ENCODE results near the gene RIC8A.

Gene RIC8A

DNA sequence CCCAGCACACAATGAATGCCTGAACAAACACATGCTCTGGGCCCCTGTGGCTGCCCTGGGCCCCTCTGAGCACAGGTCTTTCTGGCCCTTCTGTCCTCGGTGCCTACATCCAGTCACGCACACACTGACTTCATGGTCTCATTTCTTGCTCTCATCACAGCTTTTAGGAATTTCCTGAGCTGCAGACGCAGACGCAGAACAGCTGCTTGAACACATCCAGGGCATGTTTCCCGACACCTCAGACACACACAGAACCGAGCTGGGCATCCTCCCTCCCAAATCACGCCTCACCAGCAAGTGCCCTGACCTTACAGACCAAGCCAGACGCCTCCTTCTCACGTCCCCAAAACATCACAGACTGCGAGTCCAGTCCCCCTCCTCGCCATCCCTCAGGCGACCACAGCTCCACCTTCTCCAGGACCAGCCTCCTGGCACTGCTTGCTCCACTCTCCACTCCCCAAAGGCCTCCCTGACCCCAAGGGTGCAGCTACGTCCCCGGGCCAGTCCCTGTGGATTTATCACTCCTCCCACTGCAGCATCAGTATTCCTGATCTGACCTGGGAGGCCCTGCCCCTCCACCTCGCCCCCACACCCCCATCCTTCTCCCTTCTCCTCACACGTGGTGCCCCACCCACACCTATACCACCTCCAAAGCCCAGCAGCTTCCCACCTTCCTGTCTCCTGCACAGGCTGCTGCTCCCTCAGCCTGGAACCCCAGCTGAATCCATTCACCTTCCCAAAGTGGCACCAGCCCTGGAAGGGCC is 15.7 kb downstream of the RIC8A start:
- H3K4me3 ChIP-seq (ENCODE audit: low read depth, low read length), result no peak overlapping the region

DNA sequence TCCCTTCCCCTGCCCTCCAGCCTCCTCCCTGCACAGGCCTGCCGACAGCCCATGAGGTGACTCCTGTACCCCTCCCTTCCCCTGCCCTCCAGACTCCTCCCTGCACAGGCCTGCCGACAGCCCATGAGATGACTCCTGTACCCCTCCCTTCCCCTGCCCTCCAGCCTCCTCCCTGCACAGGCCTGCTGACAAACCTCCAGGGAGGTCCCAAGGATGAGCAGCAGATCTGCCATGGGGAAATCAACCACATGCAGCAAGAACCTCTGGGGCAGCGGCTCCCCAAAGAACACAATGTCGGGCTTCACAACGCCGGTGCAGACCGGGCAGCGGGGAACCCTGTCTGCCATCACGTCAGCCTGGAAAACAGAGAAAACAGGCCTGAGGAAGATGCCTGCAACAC is 16.4 kb downstream of the RIC8A start:
- H3K4me3 ChIP-seq (ENCODE audit: low read depth, low read length), result no peak overlapping the region
- TF ChIP-seq, protein P1, sequence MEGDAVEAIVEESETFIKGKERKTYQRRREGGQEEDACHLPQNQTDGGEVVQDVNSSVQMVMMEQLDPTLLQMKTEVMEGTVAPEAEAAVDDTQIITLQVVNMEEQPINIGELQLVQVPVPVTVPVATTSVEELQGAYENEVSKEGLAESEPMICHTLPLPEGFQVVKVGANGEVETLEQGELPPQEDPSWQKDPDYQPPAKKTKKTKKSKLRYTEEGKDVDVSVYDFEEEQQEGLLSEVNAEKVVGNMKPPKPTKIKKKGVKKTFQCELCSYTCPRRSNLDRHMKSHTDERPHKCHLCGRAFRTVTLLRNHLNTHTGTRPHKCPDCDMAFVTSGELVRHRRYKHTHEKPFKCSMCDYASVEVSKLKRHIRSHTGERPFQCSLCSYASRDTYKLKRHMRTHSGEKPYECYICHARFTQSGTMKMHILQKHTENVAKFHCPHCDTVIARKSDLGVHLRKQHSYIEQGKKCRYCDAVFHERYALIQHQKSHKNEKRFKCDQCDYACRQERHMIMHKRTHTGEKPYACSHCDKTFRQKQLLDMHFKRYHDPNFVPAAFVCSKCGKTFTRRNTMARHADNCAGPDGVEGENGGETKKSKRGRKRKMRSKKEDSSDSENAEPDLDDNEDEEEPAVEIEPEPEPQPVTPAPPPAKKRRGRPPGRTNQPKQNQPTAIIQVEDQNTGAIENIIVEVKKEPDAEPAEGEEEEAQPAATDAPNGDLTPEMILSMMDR (IDR thresholded peaks at IDR 0.05; ENCODE audit: low read depth, low read length), result no peak

More for the DNA sequence above, 15.7 kb downstream of the RIC8A start:
- TF ChIP-seq, protein P1 (IDR thresholded peaks at IDR 0.05; ENCODE audit: low read depth, low read length), result no peak

DNA sequence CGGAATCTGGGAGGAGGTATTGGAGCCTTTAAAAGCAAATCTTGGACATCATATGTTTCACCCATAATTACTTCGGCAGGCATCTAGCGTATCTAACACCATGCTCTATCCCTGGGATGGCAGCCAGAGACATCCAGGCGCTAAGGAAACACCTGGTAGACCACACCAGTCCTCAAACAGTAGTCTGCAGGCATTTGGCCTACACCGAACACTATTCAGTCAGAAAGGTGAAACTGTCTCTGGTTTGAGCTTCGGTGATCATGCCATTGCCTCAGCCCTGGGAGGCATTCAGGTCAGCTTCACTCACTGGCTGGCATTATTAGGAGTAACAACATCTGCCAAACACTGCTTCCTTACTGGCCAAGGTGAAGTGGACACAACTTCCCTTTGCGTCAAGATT is 16.9 kb downstream of the RIC8A start:
- H3K4me3 ChIP-seq (ENCODE audit: low read depth, low read length), result no peak overlapping the region
- TF ChIP-seq, protein P1 (IDR thresholded peaks at IDR 0.05; ENCODE audit: low read depth, low read length), result no peak

DNA sequence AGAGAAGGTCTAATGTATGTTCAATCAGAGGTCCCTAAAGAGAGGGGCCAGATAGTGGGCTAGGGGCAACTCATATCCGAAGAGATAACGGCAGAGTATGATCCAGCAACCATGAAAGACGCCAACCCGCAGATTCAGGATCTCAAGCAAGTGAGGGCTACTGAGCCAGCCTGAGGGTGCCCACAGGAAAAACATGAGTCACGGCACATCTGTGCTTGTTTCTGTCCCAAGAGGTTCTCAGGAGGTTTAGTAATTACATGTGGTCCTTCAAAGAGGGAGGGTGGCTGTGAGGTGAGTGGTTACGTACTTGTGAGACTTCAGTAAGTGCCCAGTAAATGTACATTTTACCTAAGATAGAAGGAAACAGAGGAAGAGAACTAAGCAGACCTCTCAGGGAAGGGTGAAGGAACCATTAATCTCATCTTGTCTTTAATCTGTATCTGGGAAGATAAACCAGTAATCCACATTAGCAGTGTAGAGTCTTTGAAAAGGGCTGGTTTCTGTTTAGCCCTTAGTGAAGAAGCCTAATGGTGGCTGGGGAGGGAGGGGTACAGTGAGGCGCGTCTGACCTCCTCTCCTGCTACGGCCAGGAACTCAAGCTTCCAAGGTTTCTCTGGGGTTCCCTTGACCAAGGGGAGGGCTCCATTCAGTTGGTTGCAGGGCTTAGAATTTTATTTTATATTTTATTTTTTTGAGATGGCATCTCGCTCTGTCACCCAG is 18.4 kb downstream of the RIC8A start:
- H3K4me3 ChIP-seq (ENCODE audit: low read depth, low read length), result no peak overlapping the region
- TF ChIP-seq, protein P1 (IDR thresholded peaks at IDR 0.05; ENCODE audit: low read depth, low read length), result no peak

DNA sequence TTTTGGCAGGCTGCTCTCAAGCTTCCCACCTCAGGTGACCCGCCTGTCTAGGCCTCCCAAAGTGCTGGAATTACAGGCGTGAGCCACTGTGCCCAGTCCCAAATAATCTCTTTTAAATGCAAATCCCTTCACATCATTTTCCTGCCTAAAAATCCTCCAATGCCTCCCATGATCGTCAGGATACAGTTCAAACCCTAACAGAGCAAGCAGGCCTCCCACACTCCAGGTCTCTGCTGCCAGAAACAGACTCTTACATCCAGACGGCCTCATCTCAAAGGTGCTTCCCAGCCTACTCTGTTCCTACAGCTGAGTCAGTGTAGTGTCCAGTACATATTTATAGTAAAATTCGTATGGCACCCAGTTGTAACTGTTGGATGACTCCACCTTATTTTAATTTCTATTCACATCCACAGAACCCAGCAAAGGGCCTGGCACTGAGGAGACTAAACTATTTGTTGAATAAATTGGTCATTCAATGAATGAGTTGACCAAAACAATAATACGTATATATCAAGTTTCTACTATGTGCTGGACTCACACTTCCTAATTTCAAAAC is 20.4 kb downstream of the RIC8A start:
- TF ChIP-seq, protein P1 (IDR thresholded peaks at IDR 0.05; ENCODE audit: low read depth, low read length), result no peak
- no peak overlapping the region for H3K4me3 ChIP-seq (ENCODE audit: low read depth, low read length)

DNA sequence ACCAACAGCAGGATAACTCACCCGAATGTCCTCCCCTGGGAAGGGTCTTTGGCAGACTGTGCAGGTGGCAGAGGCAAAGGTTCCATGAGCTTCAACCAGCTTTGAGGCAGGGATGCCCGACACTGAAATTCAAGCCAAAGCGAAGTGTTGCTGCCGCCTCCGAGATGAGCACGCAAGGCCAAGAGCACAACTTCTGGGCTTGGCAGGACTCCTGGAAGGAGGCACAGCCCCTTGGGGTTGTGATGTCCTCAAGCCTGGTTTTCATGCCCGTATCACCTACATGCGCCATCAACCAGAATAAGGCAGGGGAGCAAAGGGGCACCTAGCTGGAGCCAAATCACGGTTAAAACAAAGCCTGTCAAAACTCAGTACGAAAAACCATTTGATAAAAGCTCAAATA is 22.9 kb downstream of the RIC8A start:
- TF ChIP-seq, protein P1 (IDR thresholded peaks at IDR 0.05; ENCODE audit: low read depth, low read length), result no peak
- no peak overlapping the region for H3K4me3 ChIP-seq (ENCODE audit: low read depth, low read length)

All from WI38 (cell line).